ENCODE results near the gene CFAP251.
"Not testable (repeated sequence)": the region's sequence is repeated elsewhere in the genome, so short reads cannot be mapped to it uniquely, and the experiment has no call there.

Gene CFAP251

DNA sequence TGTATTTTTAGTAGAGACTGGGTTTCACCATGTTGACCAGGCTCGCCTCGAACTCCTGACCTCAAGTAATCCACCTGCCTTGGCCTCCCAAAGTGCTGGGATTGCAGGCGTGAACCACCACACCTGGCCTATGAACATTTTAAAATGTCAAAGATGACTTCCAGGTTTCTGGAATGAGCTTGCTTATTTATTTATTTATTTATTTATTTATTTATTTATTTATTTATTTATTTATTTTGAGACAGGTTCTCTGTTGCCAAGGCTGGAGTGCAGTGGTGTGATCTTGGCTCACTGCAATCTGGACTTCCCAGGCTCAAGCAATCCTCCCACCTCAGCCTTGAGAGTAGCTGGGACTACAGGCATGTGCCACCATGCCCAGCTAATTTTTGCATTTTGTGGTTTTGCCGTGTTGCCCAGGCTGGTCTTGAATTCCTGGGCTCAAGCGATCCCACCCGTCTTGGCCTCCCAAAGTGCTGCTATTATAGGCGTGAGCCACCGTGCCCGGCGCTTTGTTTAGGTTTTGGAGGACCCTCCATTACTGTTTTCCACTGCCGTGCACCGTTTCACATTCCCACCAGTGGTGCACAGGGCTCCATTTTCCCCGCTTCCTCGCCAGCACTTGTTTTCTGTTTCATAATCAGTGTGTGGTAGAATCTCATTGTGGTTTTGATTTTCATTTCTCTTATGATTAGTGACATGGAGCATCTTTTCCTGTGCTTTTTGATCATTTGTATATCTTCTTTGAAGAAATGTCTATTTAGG lies 6.4 kb upstream of the CFAP251 start:
- no peak for DNase-seq (ENCODE audit: low spot score)

- no peak for DNase-seq (ENCODE audit: low spot score)
These were observed 2.5 kb upstream of the CFAP251 start for GRCh38 chr12:121915841-121916321.

GRCh38 chr12:121916719-121917118 lies 1.7 kb upstream of the CFAP251 start:
- no peak for DNase-seq (ENCODE audit: low spot score)

- DNase-seq (ENCODE audit: low spot score) = no peak
These were observed 267 bp downstream of the CFAP251 start for GRCh38 chr12:121918679-121919038.

DNA sequence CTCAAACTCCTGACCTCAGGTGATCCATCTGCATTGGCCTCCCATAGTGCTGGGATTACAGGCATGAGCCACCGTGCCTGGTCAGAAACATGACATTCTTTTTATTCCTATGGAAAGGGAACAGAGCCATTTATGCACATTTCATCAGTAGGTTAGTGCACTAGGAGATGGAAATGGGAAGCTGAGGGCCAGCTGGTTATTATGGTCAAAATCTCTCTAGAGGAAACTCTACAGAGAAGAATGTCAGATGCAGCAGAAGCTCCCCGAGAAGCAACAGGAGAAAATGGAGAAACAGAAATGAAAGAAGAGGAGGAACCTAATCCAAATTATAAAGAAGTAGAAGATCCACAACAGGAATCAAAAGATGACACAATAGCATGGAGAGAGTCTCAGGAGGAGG lies 2.7 kb downstream of the CFAP251 start:
- DNase-seq (ENCODE audit: low spot score) = no peak

GRCh38 chr12:121925358-121925695 lies 6.9 kb downstream of the CFAP251 start:
- no peak for DNase-seq (ENCODE audit: low spot score)

DNA sequence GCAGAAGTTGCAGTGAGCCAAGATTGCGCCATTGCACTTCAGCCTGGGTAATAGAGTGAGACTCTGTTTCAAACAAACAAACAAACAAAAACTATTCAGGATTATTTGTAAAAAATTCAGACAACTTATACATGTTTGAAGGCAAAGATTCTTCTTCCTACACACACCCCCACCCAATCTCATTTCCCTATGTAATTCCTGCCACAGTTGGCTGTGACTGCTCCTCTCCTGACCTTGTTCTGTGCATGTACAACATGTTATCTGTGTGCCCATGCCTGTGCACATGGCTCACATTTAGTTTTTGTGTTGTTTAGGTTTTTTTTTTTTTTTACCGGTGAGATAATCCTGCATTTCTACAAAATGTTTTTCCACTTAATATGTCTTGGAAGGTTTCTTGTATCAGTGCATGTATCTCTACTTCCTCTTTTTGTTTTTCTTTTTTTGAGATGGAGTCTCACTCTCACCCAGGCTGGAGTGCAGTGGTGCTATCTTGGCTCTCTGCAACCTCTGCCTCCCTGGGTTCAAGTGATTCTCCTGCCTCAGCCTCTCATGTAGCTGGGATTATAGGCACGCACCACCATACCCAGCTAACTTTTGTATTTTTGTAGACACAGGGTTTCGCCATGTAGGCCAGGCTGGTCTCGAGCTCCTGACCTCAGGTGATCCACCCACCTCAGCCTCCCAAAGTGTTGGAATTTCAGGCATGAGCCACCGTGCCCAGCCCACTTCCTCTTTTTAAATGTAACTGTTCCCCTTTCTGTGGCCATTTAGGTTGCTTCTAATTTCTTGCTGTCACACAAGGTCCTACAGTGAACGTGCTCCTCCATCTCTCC lies 8.7 kb downstream of the CFAP251 start:
- no peak for DNase-seq (ENCODE audit: low spot score)

- DNase-seq (ENCODE audit: low spot score) = no peak
These were observed 9.4 kb downstream of the CFAP251 start for GRCh38 chr12:121927813-121928212.

DNA sequence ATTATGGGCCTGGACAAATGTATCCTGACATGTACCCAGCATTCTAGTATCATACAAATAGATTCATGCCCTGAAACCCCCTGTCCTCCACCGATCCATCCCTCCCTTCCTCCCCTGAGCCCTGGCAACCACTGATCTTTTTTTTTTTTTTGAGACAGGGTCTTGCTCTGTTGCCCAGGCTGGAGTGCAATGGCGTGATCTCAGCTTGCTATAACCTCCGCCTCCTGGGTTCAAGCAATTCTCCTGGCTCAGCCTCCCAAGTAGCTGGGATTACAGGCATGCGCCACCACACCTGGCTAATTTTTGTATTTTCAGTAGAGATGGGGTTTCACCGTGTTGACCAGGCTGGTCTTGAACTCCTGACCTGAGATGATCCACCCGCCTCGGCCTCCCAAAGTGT lies 11.2 kb downstream of the CFAP251 start:
- DNase-seq (ENCODE audit: low spot score) = not testable (repeated sequence)

GRCh38 chr12:121930862-121931261 lies 12.5 kb downstream of the CFAP251 start:
- DNase-seq (ENCODE audit: low spot score) = no peak

- DNase-seq (ENCODE audit: low spot score) = no peak
These were observed 13.8 kb downstream of the CFAP251 start for GRCh38 chr12:121932176-121932536.

DNA sequence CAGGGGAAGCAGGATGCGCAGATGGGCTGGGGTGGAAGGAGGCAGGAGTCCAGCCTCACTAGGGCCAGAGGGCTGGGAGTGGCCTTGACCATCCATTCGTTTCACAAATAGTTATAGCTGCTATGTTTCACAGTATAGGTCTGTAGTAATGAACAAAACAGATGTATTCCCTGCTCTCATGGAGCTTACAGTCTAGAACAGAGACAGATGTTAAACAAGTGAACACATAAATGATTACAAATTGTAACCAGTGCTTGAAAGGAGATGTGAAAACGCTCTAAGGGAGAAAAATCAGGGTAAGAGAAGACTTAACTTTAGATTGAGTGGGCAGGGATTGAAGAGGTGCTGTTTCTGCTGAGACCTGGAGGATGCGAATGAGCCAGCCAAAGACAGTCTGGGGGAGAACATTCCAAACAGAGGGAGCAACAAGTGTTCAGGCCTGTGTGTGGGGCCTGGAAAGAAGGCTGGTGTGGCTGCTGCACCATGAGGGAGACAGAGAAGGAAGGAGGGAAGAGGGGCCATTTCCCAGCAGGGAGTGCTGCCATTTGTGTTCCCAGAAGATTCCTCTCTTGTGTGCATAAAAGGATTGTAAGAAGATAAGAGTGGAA lies 14.6 kb downstream of the CFAP251 start:
- DNase-seq (ENCODE audit: low spot score) = no peak

GRCh38 chr12:121933522-121934308 lies 15.3 kb downstream of the CFAP251 start:
- DNase-seq (ENCODE audit: low spot score) = no peak

GRCh38 chr12:121934309-121934664 lies 15.9 kb downstream of the CFAP251 start:
- DNase-seq (ENCODE audit: low spot score) = no peak

DNA sequence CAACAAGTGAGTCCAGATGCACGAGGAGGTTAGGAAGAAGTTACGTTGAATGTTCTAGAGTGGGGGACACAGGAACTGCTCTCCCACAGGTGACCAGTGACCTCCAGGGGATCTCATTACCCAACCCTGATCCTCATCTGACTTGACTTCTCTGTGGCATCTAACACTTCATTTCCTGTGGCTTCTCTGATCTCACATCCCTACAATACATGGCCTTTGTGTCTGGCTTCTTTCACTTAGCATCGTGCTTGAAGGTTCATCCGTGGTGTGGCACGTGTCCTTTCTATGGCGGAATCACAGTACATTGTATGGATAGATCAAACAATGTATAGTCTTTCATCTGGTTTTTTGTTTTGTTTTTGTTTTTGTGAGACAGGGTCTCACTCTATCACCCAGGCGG lies 19.3 kb downstream of the CFAP251 start:
- DNase-seq (ENCODE audit: low spot score) = no peak

- DNase-seq (ENCODE audit: low spot score) = no peak
These were observed 20.8 kb downstream of the CFAP251 start for GRCh38 chr12:121939186-121939585.

DNA sequence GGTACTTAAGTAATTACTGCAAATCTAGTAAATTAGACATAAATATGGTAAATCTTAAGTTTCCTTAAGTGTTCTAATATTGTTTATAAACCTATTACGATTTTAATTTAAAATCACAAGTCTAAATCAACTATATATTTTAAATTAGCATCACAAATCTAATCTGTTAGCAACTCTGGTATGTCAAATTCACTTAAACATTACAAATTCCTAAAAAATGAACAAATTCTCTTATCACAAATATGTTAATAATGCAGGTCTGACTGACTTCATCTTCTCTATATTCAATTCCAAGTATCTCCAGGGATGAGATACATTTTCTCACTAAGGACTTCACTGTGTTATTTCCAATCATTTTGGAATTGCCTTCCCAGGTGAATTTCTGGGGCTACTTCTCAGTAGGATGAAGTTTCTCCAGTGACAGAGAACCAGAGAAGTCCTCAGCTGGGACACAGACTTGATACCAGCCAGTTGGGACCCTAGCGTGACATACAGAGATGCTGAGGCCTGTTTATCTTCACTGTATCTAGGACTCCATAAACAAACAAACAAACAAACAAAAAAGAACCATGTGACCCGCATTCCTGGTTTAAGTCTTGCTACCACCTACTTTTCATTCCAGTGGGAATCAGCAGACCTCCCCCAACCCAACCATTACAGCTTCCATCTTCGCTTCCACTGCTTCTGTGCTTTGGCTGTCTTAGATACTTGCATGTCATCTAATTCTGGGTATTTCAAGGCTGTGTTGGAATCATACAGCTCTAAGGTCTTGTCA lies 21.8 kb downstream of the CFAP251 start:
- DNase-seq (ENCODE audit: low spot score) = no peak

DNA sequence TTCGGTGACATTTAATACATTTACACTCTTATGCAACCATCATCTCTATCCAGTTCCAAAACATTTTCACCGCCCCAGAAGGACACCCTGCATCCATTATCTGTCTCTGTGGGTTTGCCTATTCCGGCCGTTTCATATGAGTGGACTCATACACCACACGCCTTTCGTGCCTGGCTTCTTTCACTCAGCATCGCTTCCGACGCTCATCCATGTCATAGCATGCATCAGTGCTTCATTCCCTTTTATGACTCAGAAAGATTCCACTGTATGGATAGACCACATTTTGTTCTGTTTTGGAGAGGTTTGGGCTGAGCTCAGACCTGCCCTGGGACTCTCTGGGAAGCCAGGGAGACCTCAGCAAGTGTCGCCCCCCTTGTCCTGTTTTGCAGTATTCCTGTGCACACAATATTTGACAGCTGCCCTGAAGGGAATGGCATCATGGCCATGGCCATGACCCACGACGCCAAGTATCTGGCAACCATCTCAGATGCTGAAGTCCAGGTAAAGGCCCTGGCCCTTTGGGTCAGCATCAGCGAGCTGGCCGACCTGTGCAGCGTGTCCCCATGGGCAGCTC lies 23.8 kb downstream of the CFAP251 start:
- DNase-seq (ENCODE audit: low spot score) = no peak

DNA sequence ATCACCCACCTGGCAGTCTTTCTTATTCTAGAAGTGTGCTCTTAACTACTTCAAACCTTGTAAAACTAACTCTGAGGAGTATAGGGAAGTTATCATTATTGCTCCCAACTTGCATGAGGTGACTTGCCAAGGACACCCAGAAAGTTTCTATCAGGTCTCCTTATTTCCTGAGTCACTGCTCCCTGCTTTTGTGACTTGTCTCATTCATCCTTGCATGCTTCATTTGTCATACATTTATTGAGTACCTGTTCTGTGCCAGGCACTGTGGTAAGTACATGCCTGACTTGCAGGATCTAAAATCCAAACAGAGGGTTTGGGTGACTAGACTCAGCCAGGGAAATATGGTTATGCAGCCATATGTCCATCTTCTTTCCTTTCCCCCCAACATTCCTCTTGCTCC lies 25.5 kb downstream of the CFAP251 start:
- no peak for DNase-seq (ENCODE audit: low spot score)

GRCh38 chr12:121946313-121947025 lies 28.1 kb downstream of the CFAP251 start:
- no peak for DNase-seq (ENCODE audit: low spot score)

DNA sequence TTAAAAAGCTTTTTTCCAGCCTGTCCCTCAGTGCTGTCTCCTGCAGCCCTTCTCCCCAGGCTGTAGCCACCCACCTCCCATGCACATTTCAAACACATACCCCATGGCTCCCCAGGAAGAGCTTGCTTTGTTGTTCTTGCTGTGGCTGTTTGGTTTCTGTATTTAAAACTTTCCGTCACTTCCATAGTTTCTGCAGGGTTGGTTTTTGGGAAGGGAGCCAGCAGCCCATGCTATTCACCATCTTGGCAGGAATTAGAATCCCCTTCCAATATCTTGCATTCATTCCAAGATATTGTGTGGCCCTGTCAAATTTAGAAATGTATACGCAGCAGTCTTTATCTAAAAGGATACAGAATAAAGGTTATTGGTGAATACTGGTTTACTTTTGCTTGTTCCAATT lies 29.6 kb downstream of the CFAP251 start:
- no peak for DNase-seq (ENCODE audit: low spot score)

All from hematopoietic multipotent progenitor cell treated with erythropoietin and hydrocortisone succinate and interleukin-3 and kit ligand, for 17 days (in vitro differentiated cells).